Right renal pelvis (tissue), 4 donors: Measurements from ENCODE around the gene FAM200C. TPM values are rescaled to one million over a fixed set of nuclear protein-coding genes. Genes with fewer than 3 reads are reported as not detected.

Experiments
- polyA plus RNA-seq, 4 donors: library from polyadenylated mRNA; unstranded; fragments of 120-200 nt; gene quantifications; one replicate each; pipeline ENCODE4 v1.2.1, GENCODE V29; 2013; ENCODE audit not compliant: insufficient read length in 4 of 4

The FAM200C gene
- polyA plus RNA-seq, 4 donors: 13.1 to 15.5 (median 13.7) TPM

Other genes starting within 250 kb of the FAM200C start
- gene FABP6, start 170.5 kb downstream of the FAM200C start, polyA plus RNA-seq: not detected
- gene CCNJL, start 87.5 kb downstream of the FAM200C start, polyA plus RNA-seq: 10 to 100 TPM in 1 of 4 donors, 1 to 10 TPM in 3; 7.9 to 10.1 (median 8.3) TPM
- gene C1QTNF2, start 29.4 kb downstream of the FAM200C start, polyA plus RNA-seq: 1 to 10 TPM; 1.7 to 3.3 (median 1.8) TPM
- gene SLU7, start 19.0 kb upstream of the FAM200C start, polyA plus RNA-seq: 10 to 100 TPM; 56.2 to 72.2 (median 62.0) TPM
- 10 to 100 TPM; 66.9 to 75.0 (median 71.7) TPM for gene PTTG1, start 21.8 kb upstream of the FAM200C start, polyA plus RNA-seq